Keratinocyte (primary cell): ENCODE measurements around the gene FNDC3B.

Experiments
- EZH2 ChIP-seq: IDR thresholded peaks from one replicate; pipeline ENCODE4 v1.6.1; 2012; ENCODE audit warnings: inconsistent platforms, mild to moderate bottlenecking, low read length, moderate library complexity
- TF ChIP-seq, protein P1 (sequence below), 3 experiments: IDR thresholded peaks in 1 of 3; conservative IDR thresholded peaks in 1 of 3; optimal IDR thresholded peaks in 1 of 3; 2 replicates in 2 of 3; 3 replicates in 1 of 3; pipeline versions ENCODE3 to v1.5.1; 2011; ENCODE audit warnings: low read length in 3 of 3, mild to moderate bottlenecking in 3 of 3, moderate library complexity in 2 of 3, control low read depth in 1 of 3, inconsistent platforms in 1 of 3; ENCODE audit not compliant: insufficient read depth in 2 of 3; ENCODE audit errors: extremely low read depth in 1 of 3

DNA sequence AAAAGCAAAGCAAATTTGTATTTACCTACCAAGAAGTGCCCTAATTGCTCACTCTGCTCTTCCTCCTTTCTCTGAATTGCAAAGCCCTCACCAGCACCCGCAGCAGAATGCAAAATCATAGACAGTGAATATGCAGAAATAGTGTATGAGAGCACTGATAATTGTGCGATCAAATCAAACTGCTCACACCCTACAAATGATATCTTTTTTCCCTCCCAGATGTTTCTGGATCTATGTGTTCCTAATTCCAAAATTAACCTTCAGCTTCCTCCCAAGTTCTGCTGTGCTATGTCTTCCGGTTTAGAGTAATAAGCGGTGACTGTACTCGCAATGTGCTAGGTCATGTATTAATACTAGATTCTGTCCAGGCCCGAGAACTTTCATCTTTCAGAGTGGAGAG lies 405.4 kb downstream of the FNDC3B start:
- no peak for TF ChIP-seq EZH2
- TF ChIP-seq, protein P1, sequence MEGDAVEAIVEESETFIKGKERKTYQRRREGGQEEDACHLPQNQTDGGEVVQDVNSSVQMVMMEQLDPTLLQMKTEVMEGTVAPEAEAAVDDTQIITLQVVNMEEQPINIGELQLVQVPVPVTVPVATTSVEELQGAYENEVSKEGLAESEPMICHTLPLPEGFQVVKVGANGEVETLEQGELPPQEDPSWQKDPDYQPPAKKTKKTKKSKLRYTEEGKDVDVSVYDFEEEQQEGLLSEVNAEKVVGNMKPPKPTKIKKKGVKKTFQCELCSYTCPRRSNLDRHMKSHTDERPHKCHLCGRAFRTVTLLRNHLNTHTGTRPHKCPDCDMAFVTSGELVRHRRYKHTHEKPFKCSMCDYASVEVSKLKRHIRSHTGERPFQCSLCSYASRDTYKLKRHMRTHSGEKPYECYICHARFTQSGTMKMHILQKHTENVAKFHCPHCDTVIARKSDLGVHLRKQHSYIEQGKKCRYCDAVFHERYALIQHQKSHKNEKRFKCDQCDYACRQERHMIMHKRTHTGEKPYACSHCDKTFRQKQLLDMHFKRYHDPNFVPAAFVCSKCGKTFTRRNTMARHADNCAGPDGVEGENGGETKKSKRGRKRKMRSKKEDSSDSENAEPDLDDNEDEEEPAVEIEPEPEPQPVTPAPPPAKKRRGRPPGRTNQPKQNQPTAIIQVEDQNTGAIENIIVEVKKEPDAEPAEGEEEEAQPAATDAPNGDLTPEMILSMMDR (optimal IDR thresholded peaks at IDR 0.05 in 1 of 3, IDR thresholded peaks at IDR 0.05 in 1 of 3, conservative IDR thresholded peaks at IDR 0.05 in 1 of 3; ENCODE audit: extremely low read depth in 1 of 3, insufficient read depth in 2 of 3, low read length in 3 of 3), result no peak
